KMS-11 (cell line): Measurements from ENCODE around the gene TTC31.
A peak's percentile ranks its signal among the peaks of the same experiment; 100 is the strongest.
"Not testable (repeated sequence)": the region's sequence is repeated elsewhere in the genome, so short reads cannot be mapped to it uniquely, and the experiment has no call there.

Source experiments
- H2AFZ ChIP-seq: fragments of 200-600 bp; sonication (generic); 2 replicates; pipeline ENCODE4 v1.6.1; 2016; ENCODE audit warnings: antibody characterized with exemption, mixed run types, low read depth
- H3K27ac ChIP-seq: fragments of 200-600 bp; sonication (generic); 2 replicates; pipeline ENCODE4 v1.6.1; 2016; ENCODE audit warnings: mild to moderate bottlenecking, mixed run types
- H3K27me3 ChIP-seq: fragments of 200-600 bp; sonication (generic); 2 replicates; pipeline ENCODE4 v1.6.1; 2017; ENCODE audit warnings: mild to moderate bottlenecking, low read depth, mixed run types, moderate library complexity; ENCODE audit not compliant: insufficient read depth
- H3K36me3 ChIP-seq: fragments of 200-600 bp; sonication (generic); 2 replicates; pipeline ENCODE4 v1.6.1; 2017; ENCODE audit warnings: mild to moderate bottlenecking, mixed run types; ENCODE audit not compliant: insufficient read depth
- H3K4me1 ChIP-seq: fragments of 200-600 bp; sonication (generic); 2 replicates; pipeline ENCODE4 v1.6.1; 2016; ENCODE audit warnings: mild to moderate bottlenecking, low read depth, mixed run types; ENCODE audit not compliant: poor library complexity, severe bottlenecking
- H3K4me2 ChIP-seq: fragments of 200-600 bp; sonication (generic); 2 replicates; pipeline ENCODE4 v1.7.0; 2016; ENCODE audit warnings: mild to moderate bottlenecking, mixed run types
- H3K4me3 ChIP-seq: fragments of 200-600 bp; sonication (generic); IDR thresholded peaks from 2 replicates; pipeline ENCODE4 v1.6.1; 2017; ENCODE audit warnings: low read depth, low read length, mixed read lengths; ENCODE audit not compliant: insufficient read depth
- H3K79me2 ChIP-seq: fragments of 200-600 bp; sonication (generic); 2 replicates; pipeline ENCODE4 v1.6.1; 2016; ENCODE audit warnings: low read depth, mixed run types; ENCODE audit not compliant: insufficient read depth
- H3K9ac ChIP-seq: fragments of 200-600 bp; sonication (generic); 2 replicates; pipeline ENCODE4 v1.6.1; 2016; ENCODE audit warnings: mild to moderate bottlenecking, mixed run types
- H4K20me1 ChIP-seq: fragments of 200-600 bp; sonication (generic); 2 replicates; pipeline ENCODE4 v1.6.1; 2016; ENCODE audit warnings: mild to moderate bottlenecking, mixed run types; ENCODE audit not compliant: insufficient read depth
- CTCF ChIP-seq: fragments of 200-600 bp; sonication (generic); conservative IDR thresholded peaks from 2 replicates; pipeline ENCODE4 v1.6.1; 2017; ENCODE audit warnings: low read depth, mild to moderate bottlenecking, antibody characterized with exemption, low read length, moderate library complexity, mixed read lengths

The TTC31 gene

GRCh38 chr2:74441690-74442482 lies 41.0 kb upstream of the TTC31 start, which contains the start of gene RTKN:
Gene RTKN (minus strand): TSS chr2:74441937. CDS start chr2:74441816, 121 bp downstream.
- no peak within 1 kb of the TSS for H3K4me3 ChIP-seq
- no peaks in the 10 kb centered on the region for H3K27me3 ChIP-seq
- peaks cover 12% of the 10 kb centered on the region for H3K4me1 ChIP-seq
- no peak for TF ChIP-seq CTCF
- no peaks in the 10 kb centered on the region for H4K20me1 ChIP-seq
- 0 out of 2 replicates have a peak within 1 kb of the TSS, but pooled peaks have one; percentile 12 for H3K27ac ChIP-seq
- H3K9ac ChIP-seq = peak within 1 kb of the TSS; percentile 67; the same call in 1 of the 2 replicates
- H2AFZ ChIP-seq = peak within 1 kb of the TSS; percentile 75
- peak within 1 kb of the TSS; percentile 63 for H3K4me2 ChIP-seq
- no peaks in the 10 kb centered on the region for H3K36me3 ChIP-seq
- H3K79me2 ChIP-seq = no peaks in the 10 kb centered on the region

- not testable (repeated sequence) for H3K4me3 ChIP-seq, H2AFZ ChIP-seq, H3K9ac ChIP-seq, H3K36me3 ChIP-seq, H3K4me2 ChIP-seq, H4K20me1 ChIP-seq, H3K27ac ChIP-seq, H3K27me3 ChIP-seq, H3K79me2 ChIP-seq
- peaks cover 12% of the 10 kb centered on the region for H3K4me1 ChIP-seq
Observed at GRCh38 chr2:74442483-74443297, 40.2 kb upstream of the TTC31 start.

GRCh38 chr2:74444498-74445318 lies 38.2 kb upstream of the TTC31 start:
- H3K36me3 ChIP-seq = no peaks in the 10 kb centered on the region
- H3K79me2 ChIP-seq = no peaks in the 10 kb centered on the region
- H3K27me3 ChIP-seq = no peaks in the 10 kb centered on the region
- H4K20me1 ChIP-seq = no peaks in the 10 kb centered on the region
- H3K9ac ChIP-seq = no peak overlapping the region
- H3K4me2 ChIP-seq = no peak overlapping the region
- no peak overlapping the region for H2AFZ ChIP-seq
- H3K4me3 ChIP-seq = no peak overlapping the region
- H3K27ac ChIP-seq = no peak overlapping the region
- TF ChIP-seq CTCF = no peak
- peaks cover 10% of the 10 kb centered on the region for H3K4me1 ChIP-seq

GRCh38 chr2:74447230-74447999 lies 35.5 kb upstream of the TTC31 start:
- no peak overlapping the region for H3K27ac ChIP-seq

More at GRCh38 chr2:74447230-74447999, 35.5 kb upstream of the TTC31 start:
- Histone ChIP-seq H3K36me3 (no peaks in the 10 kb centered on the region), H3K4me1 (peaks cover 2% of the 10 kb centered on the region), H3K27me3 (no peaks in the 10 kb centered on the region), H2AFZ (no peak overlapping the region), H4K20me1 (no peaks in the 10 kb centered on the region), H3K79me2 (no peaks in the 10 kb centered on the region), H3K4me2 (no peak overlapping the region), H3K4me3 (no peak overlapping the region), H3K9ac (no peak overlapping the region)
- TF ChIP-seq CTCF = no peak
